Putamen (tissue), 1 donor: ENCODE results near the gene CCDC159.
"Not testable (repeated sequence)": the region's sequence is repeated elsewhere in the genome, so short reads cannot be mapped to it uniquely, and the experiment has no call there.

Experiments used
- DNase-seq: peaks from one replicate; pipeline ENCODE4 v3.0.0-alpha.2; 2016; ENCODE audit warnings: low spot score

CCDC159 gene

GRCh38 chr19:11367528-11367927 lies 21.2 kb downstream of the CCDC159 start:
- DNase-seq, result no peak

GRCh38 chr19:11370744-11371143 lies 24.4 kb downstream of the CCDC159 start:
- DNase-seq, result no peak

DNA sequence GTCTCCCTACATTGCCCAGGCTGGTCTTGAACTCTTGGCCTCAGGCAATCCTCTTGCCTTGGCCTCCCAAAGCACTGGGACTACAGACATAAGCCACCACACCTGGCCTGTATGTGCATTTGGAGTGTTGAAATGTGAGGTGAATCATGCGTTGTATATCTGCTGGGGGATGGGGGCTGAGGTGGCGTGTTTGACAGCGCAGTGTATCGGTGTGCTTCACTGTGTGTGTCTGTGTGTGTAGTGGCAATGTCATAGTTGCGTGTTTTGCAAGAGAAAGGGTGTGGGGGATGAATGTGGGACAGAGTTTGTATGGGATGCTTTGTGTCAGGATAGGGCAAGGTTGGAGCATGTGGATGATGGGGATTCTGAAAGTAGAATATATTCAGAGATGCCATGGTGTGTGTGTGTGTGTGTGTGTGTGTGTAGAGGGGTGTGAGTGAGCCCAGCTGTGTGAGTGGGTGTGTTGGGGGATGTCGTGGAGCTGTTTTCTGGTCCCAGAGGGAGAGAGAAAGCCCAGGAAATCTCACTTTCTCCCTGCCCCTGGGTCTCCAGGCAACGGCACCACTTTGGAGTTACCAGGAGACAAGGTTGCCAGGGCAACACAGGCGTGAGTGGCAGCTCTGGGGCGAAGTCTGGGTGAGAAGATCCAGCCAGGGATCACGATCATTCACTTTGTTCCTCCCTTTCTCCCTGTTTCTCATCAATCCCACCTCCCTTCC lies 27.0 kb downstream of the CCDC159 start:
- peak; percentile 87 for DNase-seq

- no peak for DNase-seq
Observed at GRCh38 chr19:11373885-11374432, 27.6 kb downstream of the CCDC159 start.

GRCh38 chr19:11374433-11375142 lies 28.3 kb downstream of the CCDC159 start, which contains the start of gene SWSAP1:
SWSAP1 (plus strand) TSS chr19:11374666; CDS start chr19:11374681, 15 bp downstream.
- DNase-seq, result peak; percentile 100

- no peak for DNase-seq
Observed at GRCh38 chr19:11375143-11375948, 29.0 kb downstream of the CCDC159 start.

GRCh38 chr19:11377237-11377636 lies 30.9 kb downstream of the CCDC159 start:
- no peak for DNase-seq

DNA sequence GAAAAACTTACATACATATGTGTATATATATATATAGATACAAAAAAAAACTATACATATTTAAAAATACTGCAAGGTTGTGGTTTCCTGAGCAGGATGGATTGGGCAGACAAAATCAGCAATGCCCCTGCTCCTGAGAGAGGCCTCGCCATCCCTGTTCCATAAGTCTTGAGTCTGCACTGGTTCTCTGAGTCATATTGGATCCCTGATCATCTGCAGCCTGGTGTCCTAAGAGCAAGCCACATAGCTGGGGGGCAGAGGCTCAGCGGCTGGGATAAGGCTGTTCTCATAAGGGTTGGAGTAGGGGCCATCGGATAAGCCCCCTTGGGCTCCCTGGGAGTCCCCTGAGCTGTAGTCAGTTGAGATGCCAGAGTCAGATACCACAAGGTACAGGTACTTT lies 31.4 kb downstream of the CCDC159 start:
- no peak for DNase-seq

DNA sequence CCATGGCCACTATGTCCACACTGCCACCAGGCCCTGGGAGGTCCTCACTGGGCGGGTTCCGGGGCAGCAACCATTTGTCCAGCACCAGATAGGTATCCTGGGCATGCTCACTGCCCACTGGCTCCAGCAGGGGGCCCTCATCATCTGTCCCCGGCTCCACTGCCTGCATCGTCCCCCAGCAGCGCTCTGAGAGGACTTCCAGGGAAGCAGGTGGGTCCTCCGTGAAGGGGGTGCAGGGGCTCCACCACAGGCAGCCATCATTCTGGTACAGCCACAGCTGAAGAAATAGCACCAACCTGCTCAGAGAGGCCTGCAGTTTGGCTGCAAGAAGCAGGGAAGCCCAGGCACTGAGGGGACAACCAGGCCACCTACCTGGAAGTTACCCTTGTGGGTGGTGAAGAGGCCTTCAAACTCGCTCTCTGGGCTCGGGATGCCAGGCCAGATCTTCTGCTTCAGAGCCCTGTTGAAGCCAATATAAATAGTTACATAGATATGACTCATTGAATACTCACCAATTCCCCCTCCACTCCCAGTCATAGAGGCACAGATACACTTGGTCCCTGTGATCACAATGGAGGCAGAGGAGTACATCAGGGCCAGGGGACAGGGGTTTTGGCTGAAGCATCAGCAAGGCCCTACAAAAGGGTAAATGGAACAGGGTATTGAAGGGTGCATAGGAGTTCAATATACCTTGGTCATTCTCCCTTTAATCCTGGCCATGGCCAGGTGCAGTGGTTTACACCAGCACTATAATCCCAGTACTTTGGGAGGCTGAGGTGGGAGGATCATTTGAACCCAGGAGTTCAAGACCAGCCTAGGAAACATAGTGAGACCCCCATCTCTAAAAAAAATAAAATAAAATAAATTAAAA lies 32.2 kb downstream of the CCDC159 start:
- DNase-seq, result no peak

DNA sequence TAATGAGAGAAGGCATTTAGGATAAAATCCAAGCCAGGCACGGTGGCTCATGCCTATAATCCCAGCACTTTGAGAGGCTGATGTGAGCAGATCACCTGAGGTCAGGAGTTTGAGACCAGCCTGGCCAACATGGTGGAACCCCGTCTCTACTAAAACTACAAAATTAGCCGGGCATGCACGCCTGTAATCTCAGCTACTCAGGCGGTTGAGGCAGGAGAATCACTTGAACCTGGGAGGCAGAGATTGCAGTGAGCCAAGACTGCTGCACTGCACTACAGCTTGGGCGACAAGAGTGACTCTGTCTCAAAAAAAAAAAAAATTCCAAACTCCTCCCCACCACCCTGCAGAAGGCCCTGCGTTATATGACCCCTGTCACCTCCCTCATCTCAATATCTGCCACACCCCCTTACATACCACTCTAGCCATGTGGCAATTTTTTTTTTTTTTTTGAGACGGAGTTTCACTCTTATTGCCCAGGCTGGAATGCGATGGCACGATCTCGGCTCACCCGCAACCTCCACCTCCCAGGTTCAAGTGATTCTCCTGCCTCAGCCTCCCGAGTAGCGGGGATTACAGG lies 33.0 kb downstream of the CCDC159 start:
- DNase-seq, result not testable (repeated sequence)

DNA sequence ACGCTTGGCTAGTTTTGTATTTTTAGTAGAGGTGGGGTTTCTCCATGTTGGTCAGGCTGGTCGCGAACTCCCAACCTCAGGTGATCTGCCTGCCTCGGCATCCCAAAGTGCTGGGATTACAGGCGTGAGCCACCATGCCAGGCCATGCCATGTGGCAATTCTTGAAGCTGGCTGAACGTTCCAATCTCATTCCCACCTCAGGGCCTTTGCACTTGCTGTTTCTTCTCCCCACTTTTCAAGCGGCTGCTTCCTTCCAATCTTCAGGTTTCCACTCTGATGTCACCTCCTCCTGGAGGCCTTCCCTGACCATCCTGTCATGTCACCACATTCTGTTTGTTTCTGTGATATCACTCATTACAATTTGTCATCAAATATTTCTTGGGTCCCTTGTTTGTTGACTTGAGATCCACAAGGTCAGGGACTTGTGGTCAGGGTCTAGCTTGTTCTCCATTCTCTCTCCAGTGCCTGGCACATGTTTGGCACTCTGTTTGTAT lies 33.6 kb downstream of the CCDC159 start:
- no peak for DNase-seq

DNA sequence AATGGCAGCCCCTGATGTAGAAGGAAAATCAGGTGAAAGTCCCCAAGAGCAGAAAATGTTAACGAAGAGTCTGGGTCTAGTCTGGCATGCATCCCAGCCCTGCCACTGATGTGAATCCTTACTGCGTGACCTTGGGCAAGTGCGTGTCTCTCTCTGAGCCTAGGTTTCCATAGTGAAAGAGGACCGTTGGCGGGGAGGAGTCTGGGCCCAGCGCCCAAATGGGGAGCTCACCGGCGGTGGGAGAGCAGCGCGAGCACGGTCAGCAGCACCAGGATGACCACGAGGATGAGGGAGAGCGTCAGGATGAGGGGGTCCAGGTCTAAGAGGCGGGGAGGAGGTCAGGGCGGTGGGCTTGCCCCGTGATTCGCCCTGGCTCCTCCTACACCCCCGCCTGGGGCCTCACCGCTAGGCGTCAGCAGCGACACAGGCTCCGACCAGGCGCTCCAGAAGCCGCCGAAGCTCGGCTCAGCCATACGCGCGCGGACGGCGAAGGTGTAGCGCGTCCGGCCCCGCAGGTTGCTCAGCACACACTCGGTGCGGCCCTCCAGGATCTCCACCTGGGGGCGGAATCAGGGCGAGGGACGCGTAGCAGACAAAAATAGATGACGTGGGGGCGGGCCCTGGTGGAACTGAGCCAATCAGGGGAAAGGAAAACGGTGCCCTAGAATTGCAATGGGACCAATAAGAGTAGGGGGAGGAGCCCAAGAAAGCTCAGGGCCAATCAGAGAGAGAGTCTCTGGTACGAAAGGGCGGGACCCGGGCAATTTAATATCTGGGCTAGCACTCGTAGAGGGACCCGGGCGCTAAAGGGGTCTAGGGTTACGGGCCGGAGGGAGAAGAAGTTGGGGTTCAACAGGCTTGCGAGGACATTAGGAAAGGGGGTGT lies 34.6 kb downstream of the CCDC159 start:
- peak; percentile 95 for DNase-seq

- no peak for DNase-seq
Observed at GRCh38 chr19:11382898-11383705, 36.8 kb downstream of the CCDC159 start.

DNA sequence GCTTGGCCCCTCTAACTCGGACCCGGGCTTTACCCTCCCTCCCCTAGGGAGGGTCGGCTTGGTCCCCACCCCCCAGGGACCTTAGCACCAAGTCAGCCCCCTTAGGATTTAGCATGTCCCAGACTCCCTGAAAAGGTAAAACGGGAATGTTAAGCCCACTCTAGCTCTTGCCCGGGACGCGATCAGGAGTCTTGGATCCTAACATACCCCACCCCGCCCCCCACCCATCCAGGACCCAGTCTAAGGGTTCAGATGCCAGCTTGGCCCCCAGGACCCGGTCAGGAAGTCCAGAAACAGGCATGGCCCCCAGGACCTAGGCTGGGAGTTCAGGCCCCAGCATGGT lies 37.4 kb downstream of the CCDC159 start:
- no peak for DNase-seq

- DNase-seq, result no peak
Observed at GRCh38 chr19:11384778-11385129, 38.4 kb downstream of the CCDC159 start.

GRCh38 chr19:11387162-11388034 lies 41.1 kb downstream of the CCDC159 start:
- no peak for DNase-seq

- no peak for DNase-seq
Observed at GRCh38 chr19:11390359-11390758, 44.0 kb downstream of the CCDC159 start.
